Anterior cingulate cortex (tissue), 58 donors: ENCODE results near the gene TMEM151B.
A peak's percentile ranks its signal among the peaks of the same experiment; 100 is the strongest.

ENCODE experiments used
- DNase-seq, 58 donors: peaks; one replicate each; lab custom pipeline; 2025; lab: John Stamatoyannopoulos, UW

Gene TMEM151B

DNA sequence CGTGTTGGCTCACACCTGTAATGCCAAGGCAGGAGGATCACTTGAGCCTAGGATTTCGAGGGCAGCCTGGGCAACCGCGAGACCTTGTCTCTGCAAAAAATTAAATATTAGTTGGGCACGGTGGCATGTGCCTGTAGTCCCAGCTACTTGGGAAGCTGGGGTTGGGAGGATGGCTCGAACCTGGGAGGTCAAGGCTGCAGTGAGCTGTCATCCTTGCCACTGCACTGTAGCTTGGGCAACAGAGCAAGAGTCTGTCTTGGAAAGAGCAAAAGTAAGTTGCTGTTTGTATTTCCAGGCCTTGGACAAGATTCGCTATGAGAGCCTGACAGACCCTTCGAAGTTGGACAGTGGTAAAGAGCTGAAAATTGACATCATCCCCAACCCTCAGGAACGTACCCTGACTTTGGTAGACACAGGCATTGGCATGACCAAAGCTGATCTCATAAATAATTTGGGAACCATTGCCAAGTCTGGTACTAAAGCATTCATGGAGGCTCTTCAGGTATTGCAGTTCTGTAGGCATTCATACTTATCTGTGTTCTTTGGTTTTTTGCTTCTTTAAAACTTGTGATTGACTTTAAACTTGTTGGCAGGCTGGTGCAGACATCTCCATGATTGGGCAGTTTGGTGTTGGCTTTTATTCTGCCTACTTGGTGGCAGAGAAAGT lies 21.0 kb upstream of the TMEM151B start:
- DNase-seq, result no peak

DNA sequence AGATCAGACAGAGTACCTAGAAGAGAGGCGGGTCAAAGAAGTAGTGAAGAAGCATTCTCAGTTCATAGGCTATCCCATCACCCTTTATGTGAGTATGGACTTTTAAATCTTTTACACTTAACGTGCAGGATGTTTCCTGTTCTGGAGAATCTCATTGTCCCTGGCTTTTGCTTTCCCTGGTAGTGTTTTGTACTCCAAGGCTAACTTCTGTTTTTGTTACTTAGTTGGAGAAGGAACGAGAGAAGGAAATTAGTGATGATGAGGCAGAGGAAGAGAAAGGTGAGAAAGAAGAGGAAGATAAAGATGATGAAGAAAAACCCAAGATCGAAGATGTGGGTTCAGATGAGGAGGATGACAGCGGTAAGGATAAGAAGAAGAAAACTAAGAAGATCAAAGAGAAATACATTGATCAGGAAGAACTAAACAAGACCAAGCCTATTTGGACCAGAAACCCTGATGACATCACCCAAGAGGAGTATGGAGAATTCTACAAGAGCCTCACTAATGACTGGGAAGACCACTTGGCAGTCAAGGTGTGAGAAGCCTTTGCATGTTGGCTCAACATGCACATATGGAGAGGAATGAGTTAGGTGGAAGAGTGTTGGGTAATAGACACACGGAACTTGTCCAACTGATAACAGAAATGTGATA lies 20.1 kb upstream of the TMEM151B start:
- no peak for DNase-seq

- DNase-seq, result no peak
These were observed 19.5 kb upstream of the TMEM151B start for GRCh38 chr6:44250718-44251123.

DNA sequence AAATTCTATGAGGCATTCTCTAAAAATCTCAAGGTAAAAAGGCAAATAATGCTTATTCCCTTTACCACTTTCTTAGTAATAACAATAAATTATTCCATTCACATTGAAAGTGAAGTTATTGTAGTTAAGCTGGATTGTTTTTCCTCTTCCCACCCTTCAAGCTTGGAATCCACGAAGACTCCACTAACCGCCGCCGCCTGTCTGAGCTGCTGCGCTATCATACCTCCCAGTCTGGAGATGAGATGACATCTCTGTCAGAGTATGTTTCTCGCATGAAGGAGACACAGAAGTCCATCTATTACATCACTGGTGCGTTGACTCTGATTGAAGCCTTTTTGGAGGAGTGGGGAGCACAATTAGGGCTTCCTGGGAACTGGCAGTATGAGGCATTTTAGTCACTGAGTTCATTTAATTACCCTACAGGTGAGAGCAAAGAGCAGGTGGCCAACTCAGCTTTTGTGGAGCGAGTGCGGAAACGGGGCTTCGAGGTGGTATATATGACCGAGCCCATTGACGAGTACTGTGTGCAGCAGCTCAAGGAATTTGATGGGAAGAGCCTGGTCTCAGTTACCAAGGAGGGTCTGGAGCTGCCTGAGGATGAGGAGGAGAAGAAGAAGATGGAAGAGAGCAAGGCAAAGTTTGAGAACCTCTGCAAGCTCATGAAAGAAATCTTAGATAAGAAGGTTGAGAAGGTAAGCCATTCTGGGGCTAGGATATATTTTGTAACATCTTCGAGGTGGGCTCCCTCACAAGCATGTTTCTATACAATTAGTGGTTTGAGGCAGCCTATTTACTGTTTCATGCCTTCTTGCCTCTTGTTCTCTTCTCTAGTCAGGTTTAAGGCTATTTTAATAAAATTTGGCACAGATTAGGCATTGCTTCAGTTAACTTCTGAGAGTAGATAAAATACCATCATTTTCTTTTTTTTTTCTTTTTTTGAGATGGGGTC lies 18.4 kb upstream of the TMEM151B start:
- DNase-seq, result no peak

- peak in 2 of 58 donors; percentile 16 to 26 for DNase-seq
These were observed 16.7 kb upstream of the TMEM151B start for GRCh38 chr6:44253307-44254101.

- peak in 1 of 58 donors; percentile 58 for DNase-seq
These were observed 15.8 kb upstream of the TMEM151B start for GRCh38 chr6:44254191-44255104.

DNA sequence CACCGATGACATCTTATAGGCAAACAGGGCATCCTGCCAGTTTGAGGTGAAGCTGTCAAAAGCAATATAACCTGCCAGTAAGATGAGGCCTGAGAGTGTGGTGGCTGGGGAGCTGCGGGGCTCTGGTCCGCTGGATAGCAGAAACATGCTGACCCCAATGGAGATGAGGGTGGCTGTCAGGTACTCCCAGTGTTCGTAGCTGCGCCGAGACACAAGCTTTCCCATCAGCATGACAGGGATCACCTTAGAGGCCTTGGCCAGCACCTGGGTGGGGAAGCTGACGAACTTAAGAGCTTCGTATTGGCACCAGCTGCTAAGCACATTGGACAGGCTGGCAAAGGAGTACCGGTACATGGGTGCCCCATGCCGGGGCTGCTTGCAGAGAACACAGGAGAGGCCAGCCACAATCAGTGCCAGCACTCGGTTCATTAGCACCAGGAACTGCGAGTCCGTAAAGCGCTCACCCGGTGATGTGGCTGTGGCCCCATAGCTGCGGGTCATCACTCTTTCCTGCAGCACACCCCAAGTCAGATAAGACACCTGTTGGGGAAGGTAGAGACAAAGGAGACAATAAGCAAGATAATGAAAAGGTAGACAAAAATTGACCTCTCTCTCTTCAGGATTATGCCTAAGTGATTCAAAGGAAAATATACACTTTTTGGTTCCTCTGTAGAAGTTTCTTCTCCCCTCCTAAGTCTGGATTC lies 15.0 kb upstream of the TMEM151B start:
- peak in 2 of 58 donors; percentile 34 to 54 for DNase-seq

- peak in 1 of 58 donors; percentile 61 for DNase-seq
These were observed 14.1 kb upstream of the TMEM151B start for GRCh38 chr6:44255871-44256774.

GRCh38 chr6:44256775-44257024 lies 13.6 kb upstream of the TMEM151B start:
- peak in 1 of 58 donors; percentile 90 for DNase-seq

GRCh38 chr6:44257025-44257752 lies 13.1 kb upstream of the TMEM151B start, which contains the start of gene SLC35B2:
SLC35B2 (minus strand) TSS chr6:44257528; CDS start chr6:44257410, 118 bp downstream.
- peak in 57 of 58 donors; percentile 18 to 94 (median 87) for DNase-seq

DNA sequence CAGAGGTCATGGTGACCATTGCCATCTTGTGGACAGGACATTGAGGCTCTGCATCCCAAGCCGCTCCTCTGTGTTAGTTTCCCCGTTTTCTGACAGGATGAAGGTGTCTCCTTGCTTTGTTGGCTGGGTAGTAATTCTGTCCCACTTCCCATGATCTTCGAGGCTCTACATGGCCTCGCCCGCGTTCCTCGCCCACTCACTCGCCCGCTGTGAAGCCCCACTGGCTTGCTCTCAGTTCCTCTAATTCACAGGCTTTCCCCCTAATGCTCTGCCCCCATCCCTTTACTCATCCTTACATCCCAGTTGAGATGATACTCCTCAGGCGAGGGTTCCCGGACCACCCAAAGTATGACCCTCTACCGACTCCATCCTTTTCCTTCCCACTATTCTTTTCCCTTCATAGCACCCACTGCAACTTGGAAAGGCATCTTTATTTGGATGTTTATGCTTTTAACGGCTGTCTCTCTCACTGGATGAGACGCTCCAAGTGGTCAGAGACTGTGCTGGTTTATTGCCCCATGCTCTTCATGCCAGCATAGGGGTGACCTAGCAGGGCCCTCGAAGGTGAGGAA lies 12.4 kb upstream of the TMEM151B start:
- DNase-seq, result peak in 1 of 58 donors; percentile 67

DNA sequence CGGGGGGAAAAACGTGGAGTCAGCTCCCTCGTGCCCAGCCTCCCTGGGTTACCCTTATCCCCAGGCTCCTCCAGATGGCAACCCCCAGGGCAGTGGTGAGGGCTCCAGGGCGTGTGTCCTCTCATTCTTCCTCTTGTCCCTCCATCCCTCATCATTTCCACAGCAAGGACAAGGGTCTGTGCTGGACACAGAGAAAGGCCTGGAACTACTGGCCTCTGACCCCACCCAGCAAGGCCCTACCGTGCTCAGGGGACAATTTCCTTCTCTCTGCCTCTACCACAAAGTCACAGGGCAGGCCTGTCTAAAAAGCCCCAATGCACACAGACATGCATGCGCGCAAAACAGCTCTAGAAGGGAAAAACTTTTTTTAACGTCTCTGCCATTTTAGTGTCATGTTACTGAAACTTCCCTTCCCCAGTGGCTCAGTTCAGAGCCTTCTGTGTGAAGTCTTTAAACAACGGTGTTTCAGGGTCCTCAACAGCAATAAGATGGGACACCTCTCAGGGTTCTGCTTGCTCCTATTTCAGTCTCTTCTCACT lies 11.9 kb upstream of the TMEM151B start:
- no peak for DNase-seq

- no peak for DNase-seq
These were observed 11.3 kb upstream of the TMEM151B start for GRCh38 chr6:44258921-44259320.

DNA sequence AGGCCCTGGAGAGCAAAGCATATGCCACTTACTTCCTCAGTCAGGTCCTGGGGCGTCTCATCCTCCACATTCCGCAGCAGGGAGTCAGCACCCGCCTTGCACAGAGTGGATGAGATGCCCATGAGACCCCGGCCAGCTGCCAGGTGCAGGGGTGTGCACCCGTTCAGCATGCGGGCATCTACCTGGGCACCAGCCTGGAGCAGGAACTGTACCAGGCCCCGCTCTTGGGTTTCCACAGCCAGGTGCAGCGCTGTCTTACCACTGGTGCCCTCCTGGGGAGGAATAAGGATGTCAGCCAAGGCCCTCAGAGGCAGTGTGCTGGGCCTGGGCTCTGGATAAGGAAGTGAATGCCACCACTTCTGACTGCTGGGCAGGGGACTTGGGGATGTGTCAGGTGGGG lies 10.2 kb upstream of the TMEM151B start:
- DNase-seq, result no peak

- no peak for DNase-seq
These were observed 9.6 kb upstream of the TMEM151B start for GRCh38 chr6:44260451-44261297.
